Measurements from ENCODE around the gene ERFL.

Gene ERFL

DNA sequence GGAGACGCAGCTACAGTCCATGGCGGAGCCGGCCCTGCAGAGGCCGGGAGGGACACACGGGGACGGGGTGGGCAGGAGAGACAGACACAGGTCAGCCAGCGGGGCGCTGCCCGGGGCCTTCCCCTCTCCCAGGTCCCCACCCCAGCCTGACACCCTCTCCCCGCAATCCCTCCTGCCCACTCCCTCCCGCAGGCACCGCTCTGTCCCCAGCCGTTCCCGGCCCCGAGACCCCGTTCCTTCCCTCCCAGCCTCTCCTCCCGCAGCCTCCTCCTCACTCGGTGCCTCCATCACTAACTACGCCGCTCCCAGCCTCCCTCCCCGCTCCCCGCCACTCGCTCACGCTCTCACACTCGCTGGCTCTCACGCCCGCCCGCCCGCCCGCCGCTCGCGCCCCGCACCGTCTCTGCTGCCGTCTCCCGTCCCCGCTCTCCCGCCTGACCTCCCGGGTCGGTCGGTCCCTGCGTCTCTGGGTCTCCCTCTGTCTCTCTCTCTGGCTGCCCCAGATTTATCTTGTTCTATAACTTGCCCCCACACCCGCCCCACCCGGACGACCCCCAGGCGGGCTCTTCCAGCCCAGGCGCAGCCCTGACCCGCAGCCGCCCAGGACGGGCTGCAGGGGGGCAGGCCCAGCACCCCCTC is 15.2 kb downstream of the ERFL start:
- Histone ChIP-seq H3K4me1 (peaks cover 0 to 16% (median 7%) of the 10 kb centered on the region in 4 donors), H3K9me3 (no peaks in the 10 kb centered on the region), H3K36me3 (peaks cover 0 to 4% (median 0%) of the 10 kb centered on the region in 3 donors), H3K27ac (no peak overlapping the region), H3K27me3 (peaks cover 0 to 68% of the 10 kb centered on the region in 2 donors), H3K4me3 (no peak overlapping the region)
- no peak for TF ChIP-seq CTCF (IDR thresholded peaks at IDR 0.05)
- intact Hi-C loops (cut with DNase I; ENCODE audit: low total_unique reads), result loop anchor here (2.0 kb wide), 1 partner anchor 398 kb away; no protein-coding TSS in a partner anchor
- DNase-seq, result no peak

GRCh38 chr19:41911889-41912731 is 16.1 kb downstream of the ERFL start:
- Histone ChIP-seq H3K4me3 (no peak overlapping the region), H3K9me3 (no peaks in the 10 kb centered on the region), H3K36me3 (peaks cover 0 to 13% (median 0%) of the 10 kb centered on the region in 3 donors), H3K27ac (no peak overlapping the region), H3K4me1 (peaks cover 0 to 16% (median 7%) of the 10 kb centered on the region in 4 donors), H3K27me3 (peaks cover 0 to 59% of the 10 kb centered on the region in 2 donors)
- TF ChIP-seq CTCF (IDR thresholded peaks at IDR 0.05), result no peak
- no peak for DNase-seq
- intact Hi-C loops (cut with DNase I; ENCODE audit: low total_unique reads), result loop anchor here (2.0 kb wide), 1 partner anchor 399 kb away; no protein-coding TSS in a partner anchor

- no peak for DNase-seq
- no peaks in the 10 kb centered on the region for H3K9me3 ChIP-seq
- H3K27ac ChIP-seq, result no peak overlapping the region
- no peak for TF ChIP-seq CTCF (IDR thresholded peaks at IDR 0.05)
- H3K4me1 ChIP-seq, result peaks cover 0 to 16% (median 7%) of the 10 kb centered on the region in 4 donors
- no peak overlapping the region for H3K4me3 ChIP-seq
- peaks cover 0 to 22% (median 6%) of the 10 kb centered on the region in 3 donors for H3K36me3 ChIP-seq
- peaks cover 0 to 51% of the 10 kb centered on the region in 2 donors for H3K27me3 ChIP-seq
- intact Hi-C loops (cut with DNase I; ENCODE audit: low total_unique reads), result no loop called here
Observed at GRCh38 chr19:41910992-41911888, 17.0 kb downstream of the ERFL start.

GRCh38 chr19:41910240-41910991 is 17.8 kb downstream of the ERFL start:
- no peak for DNase-seq
- H3K36me3 ChIP-seq, result peaks cover 6 to 30% (median 14%) of the 10 kb centered on the region in 3 donors
- no peak overlapping the region for H3K4me3 ChIP-seq
- intact Hi-C loops (cut with DNase I; ENCODE audit: low total_unique reads), result no loop called here
- TF ChIP-seq CTCF (IDR thresholded peaks at IDR 0.05), result no peak
- H3K27ac ChIP-seq, result no peak overlapping the region
- no peaks in the 10 kb centered on the region for H3K9me3 ChIP-seq
- H3K27me3 ChIP-seq, result peaks cover 0 to 42% of the 10 kb centered on the region in 2 donors
- peaks cover 0 to 16% (median 6%) of the 10 kb centered on the region in 4 donors for H3K4me1 ChIP-seq

Measured in tibial artery (tissue), 4 donors.